IMR-90 (cell line): Measurements from ENCODE around the gene SDHB.
A peak's percentile ranks its signal among the peaks of the same experiment; 100 is the strongest.

Source experiments
- CEBPB ChIP-seq: IDR thresholded peaks from 2 replicates; pipeline ENCODE4 v1.6.1; 2012; ENCODE audit warnings: low read depth, low read length, improper control_type of control experiment
- CTCF ChIP-seq: conservative IDR thresholded peaks from 2 replicates; pipeline ENCODE4 v1.5.1; 2012; ENCODE audit warnings: mild to moderate bottlenecking, low read depth, low read length, improper control_type of control experiment
- ELK1 ChIP-seq: fragments of 150-350 bp; IDR thresholded peaks from 2 replicates; pipeline ENCODE4 v1.6.1; 2016; ENCODE audit warnings: low read depth, mild to moderate bottlenecking, low read length, moderate library complexity, borderline replicate concordance
- FOS ChIP-seq: fragments of 150-350 bp; IDR thresholded peaks from 2 replicates; pipeline ENCODE4 v1.6.1; 2016; ENCODE audit warnings: low read depth, low read length
- MXI1 ChIP-seq: IDR thresholded peaks from 2 replicates; pipeline ENCODE4 v1.6.1; 2012; ENCODE audit warnings: low read depth, mild to moderate bottlenecking, low read length, moderate library complexity, borderline replicate concordance
- POLR2A ChIP-seq: IDR thresholded peaks from 2 replicates; pipeline ENCODE4 v1.6.1; 2012; ENCODE audit warnings: mild to moderate bottlenecking, low read depth, low read length
- RCOR1 ChIP-seq: IDR thresholded peaks from 2 replicates; pipeline ENCODE4 v1.6.1; 2012; ENCODE audit warnings: mild to moderate bottlenecking, low read length, improper control_type of control experiment; ENCODE audit not compliant: insufficient replicate concordance
- RFX5 ChIP-seq: IDR thresholded peaks from 2 replicates; pipeline ENCODE4 v1.8.0; 2012; ENCODE audit warnings: low read depth, mild to moderate bottlenecking, low read length, moderate library complexity
- SMC3 ChIP-seq: fragments of 150-350 bp; IDR thresholded peaks from 2 replicates; pipeline ENCODE4 v1.6.1; 2016; ENCODE audit warnings: low read depth, mild to moderate bottlenecking, antibody characterized with exemption, low read length, moderate library complexity
- USF2 ChIP-seq: fragments of 150-350 bp; IDR thresholded peaks from 2 replicates; pipeline ENCODE4 v1.6.1; 2017; ENCODE audit warnings: mild to moderate bottlenecking, antibody characterized with exemption, low read length, low read depth

- no peak for TF ChIP-seq CTCF
- TF ChIP-seq CEBPB, result no peak
- peak; percentile 81 for TF ChIP-seq POLR2A
- TF ChIP-seq USF2, result peak; percentile 90
- no peak for TF ChIP-seq RFX5
- TF ChIP-seq FOS, result no peak
- TF ChIP-seq MXI1, result peak; percentile 63; the same call in 1 of the 2 replicates
- TF ChIP-seq RCOR1, result no peak
- 0 out of 2 replicates have a peak, but pooled peaks have one; percentile 1 for TF ChIP-seq ELK1
- no peak for TF ChIP-seq SMC3
These were observed at the start of gene SDHB for GRCh38 chr1:17053685-17054410.
